K562 (cell line): ENCODE measurements around the gene BMP10. TPM values are rescaled to one million over a fixed set of nuclear protein-coding genes. Genes with fewer than 3 reads are reported as not detected.

ENCODE experiments used
- ATF4 ChIP-seq: fragments of 450-650 bp; formaldehyde crosslinking; IDR thresholded peaks from 2 replicates; pipeline ENCODE4 v1.4.0; 2022; ENCODE audit warnings: mild to moderate bottlenecking, moderate library complexity
- CBX5 ChIP-seq: IDR thresholded peaks from 2 replicates; pipeline ENCODE4 v1.6.1; 2014; ENCODE audit warnings: low read depth, borderline replicate concordance
- CEBPG ChIP-seq, 3 experiments: fragments of 200-800 bp in 1 of 3; sonication (Bioruptor generic) in 1 of 3; sonication (generic) in 1 of 3; formaldehyde crosslinking in 1 of 3; IDR thresholded peaks in 2 of 3; conservative IDR thresholded peaks in 1 of 3; 2 replicates each; pipeline versions ENCODE4 v1.6.1 to v1.8.0; 2016 to 2022; ENCODE audit warnings: missing compliant biosample characterization in 2 of 3, missing genetic modification characterization in 2 of 3, mild to moderate bottlenecking in 1 of 3, missing genetic modification reagents in 1 of 3
- CTCF ChIP-seq, 3 experiments: IDR thresholded peaks in 2 of 3; conservative IDR thresholded peaks in 1 of 3; 2 replicates each; pipeline ENCODE4 v1.5.1; 2011 to 2012; ENCODE audit warnings: low read length in 3 of 3, mild to moderate bottlenecking in 3 of 3, control low read depth in 2 of 3, improper control_type of control experiment in 1 of 3, inconsistent platforms in 1 of 3, low read depth in 1 of 3, mixed read lengths in 1 of 3, moderate library complexity in 1 of 3; ENCODE audit not compliant: insufficient read depth in 2 of 3
- GABPB1 ChIP-seq: sonication (generic); formaldehyde crosslinking; IDR thresholded peaks from 2 replicates; pipeline ENCODE4 v1.8.0; 2022; ENCODE audit warnings: mild to moderate bottlenecking, missing genetic modification reagents
- MAFK ChIP-seq: IDR thresholded peaks from 2 replicates; pipeline ENCODE4 v1.6.1; 2011; ENCODE audit warnings: low read length, improper control_type of control experiment
- MLX ChIP-seq, 2 experiments: fragments of 450-650 bp in 1 of 2; sonication (generic) in 1 of 2; formaldehyde crosslinking; conservative IDR thresholded peaks; 2 replicates each; pipeline versions ENCODE4 v1.4.0 to v1.8.1; 2020 to 2022; ENCODE audit warnings: mild to moderate bottlenecking in 1 of 2, missing genetic modification reagents in 1 of 2
- MYNN ChIP-seq, 2 experiments: sonication (generic); formaldehyde crosslinking in 1 of 2; IDR thresholded peaks; 2 replicates each; pipeline versions ENCODE4 v1.5.0 to v1.6.1; 2016 to 2020; ENCODE audit warnings: antibody characterized with exemption in 1 of 2, missing genetic modification reagents in 1 of 2
- NCOA6 ChIP-seq: fragments of 450-650 bp; IDR thresholded peaks from 2 replicates; pipeline ENCODE4 v1.6.1; 2017; ENCODE audit warnings: mild to moderate bottlenecking
- NKRF ChIP-seq: fragments of 450-650 bp; IDR thresholded peaks from 2 replicates; pipeline ENCODE4 v1.6.1; 2016; ENCODE audit warnings: borderline replicate concordance
- PHF8 ChIP-seq: fragments of 200-600 bp; sonication (generic); IDR thresholded peaks from 2 replicates; pipeline ENCODE4 v1.6.1; 2012; ENCODE audit warnings: mixed run types, mild to moderate bottlenecking, inconsistent platforms, low read length, moderate library complexity, borderline replicate concordance
- RAD21 ChIP-seq, 2 experiments: fragments of 250-450 bp in 1 of 2; fragments of 450-650 bp in 1 of 2; sonication (Bioruptor Pico) in 1 of 2; formaldehyde crosslinking in 1 of 2; IDR thresholded peaks in 1 of 2; conservative IDR thresholded peaks in 1 of 2; 2 replicates each; pipeline versions ENCODE4 v1.4.0 to v1.8.0; 2020 to 2022; ENCODE audit warnings: mild to moderate bottlenecking in 2 of 2, moderate library complexity in 1 of 2
- SMARCB1 ChIP-seq: IDR thresholded peaks from 2 replicates; pipeline ENCODE4 v1.6.1; 2011; ENCODE audit warnings: improper control_type of control experiment, low read depth; ENCODE audit not compliant: insufficient read length
- TAF15 ChIP-seq: fragments of 200-400 bp; formaldehyde crosslinking; IDR thresholded peaks from 2 replicates; pipeline ENCODE4 v1.6.1; 2017; ENCODE audit warnings: mild to moderate bottlenecking, low read depth, low read length, moderate library complexity
- ZNF134 ChIP-seq: fragments of 250-450 bp; sonication (Bioruptor Pico); conservative IDR thresholded peaks from 2 replicates; pipeline ENCODE4 v1.4.0; 2020
- ZNF830 ChIP-seq: fragments of 250-450 bp; sonication (Bioruptor Pico); IDR thresholded peaks from 2 replicates; pipeline ENCODE4 v1.5.0; 2021; ENCODE audit warnings: mild to moderate bottlenecking
- polyA plus RNA-seq, 8 experiments: library from polyadenylated mRNA; depleted of rRNA in 4 of 8; stranded (reverse) in 5 of 8; unstranded in 3 of 8; fragments of >200 nt; fragmentation: Nextera tagmentation in 2 of 8; fragmentation: Illumina TruSeq in 1 of 8; extraction: Ambion mirVana in 2 of 8; extraction: Trizol in 1 of 8; gene quantifications; 2 replicates each; pipeline versions ENCODE4 v1.2.1 to v1.2.3, GENCODE V29; 2011 to 2014; ENCODE audit warnings: inconsistent platforms in 1 of 8, missing spikeins in 1 of 8
- total RNA-seq, 7 experiments: library from RNA; depleted of rRNA in 6 of 7; stranded (reverse); fragments of >200 nt in 6 of 7; fragmentation: Illumina TruSeq in 2 of 7; extraction: Trizol in 2 of 7; gene quantifications; 2 replicates each; pipeline versions ENCODE4 v1.2.1 to v1.2.3, GENCODE V29; 2011 to 2021; ENCODE audit warnings: low replicate concordance in 1 of 7

BMP10 gene
- total and polyA plus RNA-seq, 9 of the 15 experiments (the other 6 are each of a cell fraction or from before 2014, with no cell fraction given) = 0.11 to 0.91 (median 0.43) TPM

GRCh38 chr2:68839260-68839833 lies 31.9 kb downstream of the BMP10 start (continued):
- TF ChIP-seq MLX (CRISPR knock-in tag; conservative IDR thresholded peaks at IDR 0.05) = no peak
- TF ChIP-seq CEBPG (CRISPR knock-in tag; IDR thresholded peaks at IDR 0.05) = no peak
- TF ChIP-seq CEBPG (tag; conservative IDR thresholded peaks at IDR 0.05 in 1 of 2, IDR thresholded peaks at IDR 0.05 in 1 of 2) = no peak
- TF ChIP-seq GABPB1 (CRISPR knock-in tag) = no peak
- TF ChIP-seq ZNF830 = no peak
- TF ChIP-seq NKRF = no peak
- TF ChIP-seq NCOA6 = no peak
- no peak for TF ChIP-seq PHF8
- TF ChIP-seq MYNN (IDR thresholded peaks at IDR 0.05) = 0 out of 2 replicates have a peak, but pooled peaks have one; percentile 24
- TF ChIP-seq MYNN (CRISPR knock-in tag; IDR thresholded peaks at IDR 0.05) = no peak
- no peak for TF ChIP-seq SMARCB1
- no peak for TF ChIP-seq MAFK
- TF ChIP-seq TAF15 = no peak
- TF ChIP-seq RAD21 (CRISPR knock-in tag; conservative IDR thresholded peaks at IDR 0.05 in 1 of 2, IDR thresholded peaks at IDR 0.05 in 1 of 2) = peak; percentile 91 to 99
- TF ChIP-seq CBX5 = peak; percentile 99
- peak; percentile 84 to 89 (median 86) for TF ChIP-seq CTCF (IDR thresholded peaks at IDR 0.05 in 2 of 3, conservative IDR thresholded peaks at IDR 0.05 in 1 of 3; ENCODE audit: insufficient read depth in 2 of 3, low read depth in 1 of 3, low read length in 3 of 3)
- TF ChIP-seq ATF4 (CRISPR knock-in tag) = no peak
- no peak for TF ChIP-seq ZNF134
